Stomach (tissue), 9 donors: ENCODE data around the gene GLCE. TPM values are rescaled to one million over a fixed set of nuclear protein-coding genes. Genes with fewer than 3 reads are reported as not detected.

Experiments used
- DNase-seq, 2 donors: peaks; one replicate each; pipeline versions ENCODE4 v3.0.0 to v3.0.0-alpha.2; 2013 to 2019
- H3K27ac ChIP-seq, 5 donors: fragments of 200-600 bp in 4 of 5; sonication (generic) in 4 of 5; one replicate each; pipeline ENCODE4 v1.5.1; 2013 to 2019; ENCODE audit warnings: mild to moderate bottlenecking in 1 of 5, moderate library complexity in 1 of 5
- H3K27me3 ChIP-seq, 3 donors: fragments of 200-600 bp; sonication (generic); one replicate each; pipeline ENCODE4 v1.5.1; 2017 to 2019; ENCODE audit warnings: mixed run types in 1 of 3
- H3K36me3 ChIP-seq, 4 donors: fragments of 200-600 bp; sonication (generic); 1 replicate in 3 of 4; 2 replicates in 1 of 4; pipeline ENCODE4 v1.5.1; 2016 to 2019
- H3K4me1 ChIP-seq, 4 donors: fragments of 200-600 bp; sonication (generic); one replicate each; pipeline ENCODE4 v1.5.1; 2016 to 2019
- H3K4me3 ChIP-seq, 4 donors: fragments of 200-600 bp; sonication (generic) in 3 of 4; one replicate each; pipeline ENCODE4 v1.5.1; 2016 to 2019; ENCODE audit warnings: mild to moderate bottlenecking in 1 of 4
- H3K9me3 ChIP-seq, 4 donors: fragments of 200-600 bp; sonication (generic); one replicate each; pipeline ENCODE4 v1.5.1; 2016 to 2019
- EP300 ChIP-seq: sonication (generic); formaldehyde crosslinking; IDR thresholded peaks from one replicate; pipeline ENCODE4 v1.6.1; 2017; ENCODE audit warnings: antibody characterized with exemption
- POLR2A ChIP-seq, 4 donors: fragments of 450-650 bp; IDR thresholded peaks; one replicate each; pipeline ENCODE4 v1.6.1; 2016; ENCODE audit warnings: antibody characterized with exemption in 4 of 4, control low read depth in 2 of 4, mild to moderate bottlenecking in 1 of 4, moderate library complexity in 1 of 4
- POLR2AphosphoS5 ChIP-seq, 3 donors: sonication (generic); formaldehyde crosslinking; IDR thresholded peaks; one replicate each; pipeline ENCODE4 v1.6.1; 2016; ENCODE audit warnings: antibody characterized with exemption in 3 of 3
- WGBS, 5 donors: extraction: QIAGEN DNeasy Blood & Tissue Kit in 3 of 5; methylation state at CpG; one replicate each; pipeline versions ENCODE4 v1.1.5 to v1.1.7; 2013 to 2018; 5-methylcytosine and 5-hydroxymethylcytosine counted together
- intact Hi-C: fragments of 100-400 bp; cut with DNase I; formaldehyde crosslinking; loops from one replicate; pipeline ENCODE4 v1.15.1; 2023; ENCODE audit warnings: low total_unique reads
- polyA plus RNA-seq, 3 donors: library from polyadenylated mRNA; stranded (reverse); fragments of 200-250 nt; gene quantifications; one replicate each; pipeline ENCODE4 v1.2.3, GENCODE V29; 2013
- total RNA-seq, 5 donors: library from RNA; depleted of rRNA; stranded (reverse); fragments of >200 nt; gene quantifications; one replicate each; pipeline versions ENCODE4 v1.1.0 to v1.2.3, GENCODE V29; 2014 to 2016
- TF ChIP-seq, protein P1 (sequence below), 7 experiments: fragments of 450-650 bp in 4 of 7; fragments of 200-600 bp in 3 of 7; sonication (generic) in 3 of 7; IDR thresholded peaks; one replicate each; pipeline ENCODE4 v1.5.1; 2016 to 2019; ENCODE audit warnings: antibody characterized with exemption in 7 of 7, control low read depth in 2 of 7, mild to moderate bottlenecking in 1 of 7
- donor health status: healthy with polysubstance abuse.
- donor health status: Bipolar disorder and iron deficiency.
- donor health status: healthy.

The GLCE gene
- total and polyA plus RNA-seq, 8 donors, result 5.5 to 50.9 (median 22.1) TPM

DNA sequence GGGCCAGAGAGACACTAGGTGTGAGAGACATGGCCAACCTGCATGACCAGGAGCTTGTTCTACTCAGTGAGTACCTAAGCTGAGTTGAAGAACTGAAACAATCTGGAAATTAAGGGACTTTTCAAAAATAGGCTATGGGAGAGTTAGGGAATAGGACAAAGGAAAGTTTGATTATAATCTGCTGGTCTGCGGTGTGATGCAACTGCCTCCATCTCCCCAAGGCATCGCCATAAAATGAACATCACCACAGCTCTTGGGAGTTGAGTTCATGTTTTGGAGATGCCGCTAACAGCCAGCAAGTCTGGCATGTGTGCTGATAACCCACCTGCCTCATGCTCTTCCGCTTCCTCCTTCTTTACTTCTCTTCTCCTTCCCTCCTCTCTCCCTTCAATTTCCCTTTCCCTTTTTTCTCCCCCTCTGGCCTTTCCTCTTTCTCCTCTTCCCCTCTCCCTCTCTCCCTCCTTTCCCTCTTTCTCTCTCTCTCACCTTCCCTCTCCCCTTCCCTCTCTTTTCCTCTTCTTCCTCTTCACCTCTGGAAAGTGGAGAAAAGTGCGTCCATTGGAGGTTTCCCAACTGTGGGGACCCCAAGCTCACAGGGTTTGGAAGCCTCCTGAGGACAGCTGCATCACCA, 39.1 kb upstream of the GLCE start:
- no peak for DNase-seq
- Histone ChIP-seq H3K27me3 (peaks cover 0 to 28% (median 5%) of the 10 kb centered on the region in 3 donors), H3K9me3 (no peaks in the 10 kb centered on the region), H3K4me3 (no peak overlapping the region), H3K36me3 (no peaks in the 10 kb centered on the region), H3K4me1 (no peaks in the 10 kb centered on the region), H3K27ac (no peak overlapping the region)
- WGBS, 5 donors, result 88 to 98% (median 95%) methylated on average over 5 of the region's 5 CpGs
- intact Hi-C loops, result no loop called here
- TF ChIP-seq, protein P1, sequence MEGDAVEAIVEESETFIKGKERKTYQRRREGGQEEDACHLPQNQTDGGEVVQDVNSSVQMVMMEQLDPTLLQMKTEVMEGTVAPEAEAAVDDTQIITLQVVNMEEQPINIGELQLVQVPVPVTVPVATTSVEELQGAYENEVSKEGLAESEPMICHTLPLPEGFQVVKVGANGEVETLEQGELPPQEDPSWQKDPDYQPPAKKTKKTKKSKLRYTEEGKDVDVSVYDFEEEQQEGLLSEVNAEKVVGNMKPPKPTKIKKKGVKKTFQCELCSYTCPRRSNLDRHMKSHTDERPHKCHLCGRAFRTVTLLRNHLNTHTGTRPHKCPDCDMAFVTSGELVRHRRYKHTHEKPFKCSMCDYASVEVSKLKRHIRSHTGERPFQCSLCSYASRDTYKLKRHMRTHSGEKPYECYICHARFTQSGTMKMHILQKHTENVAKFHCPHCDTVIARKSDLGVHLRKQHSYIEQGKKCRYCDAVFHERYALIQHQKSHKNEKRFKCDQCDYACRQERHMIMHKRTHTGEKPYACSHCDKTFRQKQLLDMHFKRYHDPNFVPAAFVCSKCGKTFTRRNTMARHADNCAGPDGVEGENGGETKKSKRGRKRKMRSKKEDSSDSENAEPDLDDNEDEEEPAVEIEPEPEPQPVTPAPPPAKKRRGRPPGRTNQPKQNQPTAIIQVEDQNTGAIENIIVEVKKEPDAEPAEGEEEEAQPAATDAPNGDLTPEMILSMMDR (IDR thresholded peaks at IDR 0.05), result no peak
- TF ChIP-seq EP300 (no peak), POLR2AphosphoS5 (IDR thresholded peaks at IDR 0.05) (no peak), POLR2A (IDR thresholded peaks at IDR 0.05) (no peak)

DNA sequence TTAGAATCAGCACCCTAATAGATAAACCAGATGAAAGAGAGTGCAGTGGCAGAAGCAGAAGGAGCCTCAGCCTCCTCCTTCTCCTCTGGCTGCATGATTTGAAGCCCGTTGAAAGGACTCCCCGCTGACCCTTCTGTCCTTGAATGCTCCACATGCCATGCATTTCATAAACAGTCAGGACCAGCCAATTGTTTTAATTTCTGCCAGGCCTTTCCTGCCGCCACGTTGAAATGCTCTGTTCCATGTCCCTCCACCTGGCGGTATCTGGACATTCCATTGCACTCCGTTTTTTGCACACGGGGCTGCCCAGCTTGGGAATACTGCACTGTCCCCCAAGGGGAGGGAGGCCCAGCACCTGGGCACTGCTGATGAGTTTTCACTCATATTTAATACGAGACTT, 35.2 kb upstream of the GLCE start:
- no peaks in the 10 kb centered on the region for H3K9me3 ChIP-seq
- peaks cover 0 to 9% (median 3%) of the 10 kb centered on the region in 4 donors for H3K4me1 ChIP-seq
- no peak overlapping the region for H3K4me3 ChIP-seq
- no peaks in the 10 kb centered on the region for H3K27me3 ChIP-seq
- no peak for DNase-seq
- intact Hi-C loops, result no loop called here
- H3K27ac ChIP-seq, result no peak overlapping the region
- TF ChIP-seq POLR2A (IDR thresholded peaks at IDR 0.05) (no peak), POLR2AphosphoS5 (IDR thresholded peaks at IDR 0.05) (no peak), EP300 (no peak)
- TF ChIP-seq, protein P1 (IDR thresholded peaks at IDR 0.05), result no peak
- WGBS, 5 donors, result 68 to 89% (median 79%) methylated on average over 8 of the region's 8 CpGs
- no peaks in the 10 kb centered on the region for H3K36me3 ChIP-seq

DNA sequence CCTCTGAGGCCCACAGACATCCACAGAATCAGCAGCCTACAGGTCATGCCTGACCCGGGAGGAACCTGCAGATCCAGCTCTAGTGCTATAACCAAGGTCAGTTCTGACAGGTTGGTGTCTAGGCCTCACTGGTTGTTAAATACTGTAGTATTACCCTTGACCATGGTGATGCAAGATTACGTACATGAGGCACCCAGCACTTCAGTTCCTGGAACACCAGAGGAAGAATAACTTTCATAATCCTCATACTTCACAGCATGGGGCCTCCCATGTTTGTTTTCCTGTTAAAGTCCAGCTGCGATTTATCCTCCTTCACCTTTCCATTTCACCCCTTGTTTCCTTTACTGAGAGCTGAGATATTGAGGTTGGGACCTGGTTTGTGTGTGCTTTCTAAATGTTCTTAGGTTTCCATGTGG, 34.4 kb upstream of the GLCE start:
- WGBS, 5 donors, result 24 to 39% (median 34%) methylated on average over 3 of the region's 3 CpGs
- no peaks in the 10 kb centered on the region for H3K27me3 ChIP-seq

DNA sequence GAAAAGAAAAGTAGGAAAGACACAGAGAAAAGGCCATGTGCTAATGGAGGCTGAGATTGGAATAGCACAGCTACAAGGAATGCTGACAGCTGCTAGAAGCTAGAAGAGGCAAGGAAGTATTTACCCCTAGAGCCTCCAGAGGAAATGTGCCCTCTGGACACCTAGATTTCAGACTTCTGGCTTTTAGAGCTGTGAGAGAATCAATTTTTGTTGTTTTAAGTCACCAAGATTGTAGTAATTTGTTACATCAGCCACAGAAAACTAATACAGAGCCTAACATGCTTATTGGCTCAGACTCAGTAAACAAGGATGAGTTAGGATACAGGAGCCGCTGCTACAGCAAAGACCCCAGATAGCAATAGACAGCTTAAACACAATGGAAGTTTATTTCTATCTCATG, 33.1 kb upstream of the GLCE start:
- WGBS, 5 donors, result 89 to 95% (median 94%) methylated on average over 1 of the region's 1 CpG

More for the DNA sequence above, 34.4 kb upstream of the GLCE start:
- DNase-seq, result peak in 1 of 2 donors; percentile 68
- peak in 1 of 3 donors; percentile 43 for TF ChIP-seq POLR2AphosphoS5 (IDR thresholded peaks at IDR 0.05)
- no peak for TF ChIP-seq EP300
- Histone ChIP-seq H3K4me1 (peaks cover 0 to 9% (median 3%) of the 10 kb centered on the region in 4 donors), H3K4me3 (no peak overlapping the region), H3K9me3 (no peaks in the 10 kb centered on the region), H3K36me3 (no peaks in the 10 kb centered on the region), H3K27ac (peak overlapping the region in 2 of 5 donors; percentile 18 to 59)
- intact Hi-C loops, result no loop called here

More for the DNA sequence above, 33.1 kb upstream of the GLCE start:
- H3K9me3 ChIP-seq, result no peaks in the 10 kb centered on the region
- TF ChIP-seq, protein P1 (IDR thresholded peaks at IDR 0.05), result no peak
- TF ChIP-seq POLR2AphosphoS5 (IDR thresholded peaks at IDR 0.05) (no peak), EP300 (no peak), POLR2A (IDR thresholded peaks at IDR 0.05) (no peak)
- no peak overlapping the region for H3K27ac ChIP-seq
- DNase-seq, result no peak
- H3K36me3 ChIP-seq, result no peaks in the 10 kb centered on the region
- intact Hi-C loops, result no loop called here
- no peak overlapping the region for H3K4me3 ChIP-seq
- H3K27me3 ChIP-seq, result no peaks in the 10 kb centered on the region
- H3K4me1 ChIP-seq, result peaks cover 0 to 9% (median 3%) of the 10 kb centered on the region in 4 donors
